Mesendoderm (in vitro differentiated cells): ENCODE results near the gene BCAS4.

Source experiments
- DNase-seq: peaks from one replicate; pipeline ENCODE4 v3.0.0; 2013
- H2AK5ac ChIP-seq: 2 replicates; pipeline ENCODE4 v1.6.1; 2013; ENCODE audit warnings: low read length, inconsistent platforms
- H2BK120ac ChIP-seq: 2 replicates; pipeline ENCODE4 v1.6.1; 2013; ENCODE audit warnings: low read depth, mild to moderate bottlenecking, low read length, moderate library complexity, mixed read lengths
- H2BK15ac ChIP-seq: replicated peaks from 2 replicates; pipeline ENCODE4 v1.6.1; 2013; ENCODE audit warnings: low read depth, mild to moderate bottlenecking, moderate library complexity
- H2BK5ac ChIP-seq: 2 replicates; pipeline ENCODE4 v1.6.1; 2013; ENCODE audit warnings: low read length, inconsistent platforms
- H3K18ac ChIP-seq: 2 replicates; pipeline ENCODE4 v1.6.1; 2013; ENCODE audit warnings: mild to moderate bottlenecking, low read length, mixed read lengths
- H3K23ac ChIP-seq: one replicate; pipeline ENCODE4 v1.6.1; 2013; ENCODE audit warnings: low read length
- H3K27ac ChIP-seq: 2 replicates; pipeline ENCODE4 v1.5.1; 2013; ENCODE audit warnings: low read depth, mild to moderate bottlenecking, inconsistent platforms, low read length, moderate library complexity
- H3K27me3 ChIP-seq: 2 replicates; pipeline ENCODE4 v1.6.1; 2013; ENCODE audit warnings: low read length, control low read depth, mild to moderate bottlenecking, inconsistent platforms; ENCODE audit not compliant: insufficient read depth, poor library complexity
- H3K36me3 ChIP-seq: 2 replicates; pipeline ENCODE4 v1.6.1; 2013; ENCODE audit warnings: low read length, inconsistent platforms; ENCODE audit not compliant: control insufficient read depth, insufficient read depth
- H3K4ac ChIP-seq: one replicate; pipeline ENCODE4 v1.6.1; 2013; ENCODE audit warnings: low read depth, mild to moderate bottlenecking, low read length, moderate library complexity
- H3K4me1 ChIP-seq: 2 replicates; pipeline ENCODE4 v1.6.1; 2013; ENCODE audit warnings: low read depth, low read length, inconsistent platforms; ENCODE audit not compliant: control insufficient read depth
- H3K4me2 ChIP-seq: 2 replicates; pipeline ENCODE4 v1.6.1; 2013; ENCODE audit warnings: low read length
- H3K4me3 ChIP-seq: 2 replicates; pipeline ENCODE4 v1.5.1; 2013; ENCODE audit warnings: mild to moderate bottlenecking, low read length
- H3K56ac ChIP-seq: one replicate; pipeline ENCODE4 v1.6.1; 2013; ENCODE audit warnings: low read length
- H3K79me1 ChIP-seq: 2 replicates; pipeline ENCODE4 v1.6.1; 2013; ENCODE audit warnings: low read length, inconsistent platforms
- H3K79me2 ChIP-seq: 2 replicates; pipeline ENCODE4 v1.6.1; 2013; ENCODE audit warnings: mild to moderate bottlenecking, low read length; ENCODE audit not compliant: control insufficient read depth, insufficient read depth
- H3K9ac ChIP-seq: 2 replicates; pipeline ENCODE4 v1.6.1; 2013; ENCODE audit warnings: low read length, inconsistent platforms
- H4K5ac ChIP-seq: one replicate; pipeline ENCODE4 v1.6.1; 2013; ENCODE audit warnings: low read length
- H4K8ac ChIP-seq: one replicate; pipeline ENCODE4 v1.6.1; 2013; ENCODE audit warnings: low read depth, mild to moderate bottlenecking, control low read depth, low read length, moderate library complexity
- WGBS: extraction: QIAGEN DNeasy Blood & Tissue Kit; methylation state at CpG from one replicate; pipeline ENCODE4 v1.1.7; 2013; ENCODE audit warnings: low lambda C conversion rate, missing lambda C conversion rate; ENCODE audit not compliant: insufficient coverage; ENCODE audit errors: extremely low coverage; 5-methylcytosine and 5-hydroxymethylcytosine counted together

The BCAS4 gene

DNA sequence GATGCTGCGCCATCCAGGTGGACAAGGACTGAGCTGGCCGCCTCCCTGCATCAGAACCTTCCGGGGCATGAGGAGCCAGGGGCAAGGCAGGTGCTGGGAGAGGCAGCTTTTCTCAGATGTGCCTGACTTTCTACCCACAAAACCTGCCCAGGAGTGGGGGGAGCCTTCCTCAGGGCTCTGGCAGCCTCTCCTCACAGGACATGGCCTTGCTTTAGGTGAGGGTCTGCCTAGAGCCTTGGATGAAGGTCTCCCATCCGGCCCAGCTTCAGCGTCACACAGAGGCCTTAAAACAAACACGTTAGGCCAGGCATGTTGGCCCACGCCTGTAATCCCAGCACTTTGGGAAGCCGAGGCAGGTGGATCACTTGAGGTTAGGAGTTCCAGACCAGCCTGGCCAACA is 7.4 kb downstream of the BCAS4 start:
- Histone ChIP-seq H3K23ac (no peak overlapping the region), H2BK120ac (no peak overlapping the region), H3K18ac (no peak overlapping the region), H2BK15ac (no peak overlapping the region), H2BK5ac (no peak overlapping the region), H3K79me1 (no peaks in the 10 kb centered on the region), H3K56ac (no peak overlapping the region), H2AK5ac (no peak overlapping the region), H3K4ac (no peak overlapping the region), H3K4me3 (no peak overlapping the region), H3K36me3 (no peaks in the 10 kb centered on the region), H4K8ac (no peak overlapping the region), H3K4me2 (no peak overlapping the region), H3K79me2 (no peaks in the 10 kb centered on the region), H3K4me1 (no peaks in the 10 kb centered on the region), H3K27me3 (no peaks in the 10 kb centered on the region), H4K5ac (no peak overlapping the region), H3K27ac (no peak overlapping the region), H3K9ac (no peak overlapping the region)
- no CpG with 5 or more reads among the region's 8 CpGs for WGBS
- DNase-seq, result no peak

GRCh38 chr20:50804437-50805348 is 9.8 kb downstream of the BCAS4 start:
- Histone ChIP-seq H3K4me1 (no peaks in the 10 kb centered on the region), H3K9ac (no peak overlapping the region), H4K8ac (no peak overlapping the region), H3K23ac (no peak overlapping the region), H3K4me3 (no peak overlapping the region), H3K4ac (no peak overlapping the region), H2AK5ac (no peak overlapping the region), H3K79me1 (no peaks in the 10 kb centered on the region), H3K56ac (no peak overlapping the region), H3K18ac (no peak overlapping the region), H2BK5ac (no peak overlapping the region), H3K36me3 (no peaks in the 10 kb centered on the region), H4K5ac (no peak overlapping the region), H3K79me2 (no peaks in the 10 kb centered on the region), H2BK120ac (no peak overlapping the region), H3K4me2 (no peak overlapping the region), H3K27ac (no peak overlapping the region), H2BK15ac (no peak overlapping the region), H3K27me3 (no peaks in the 10 kb centered on the region)
- WGBS, result no CpG with 5 or more reads among the region's 11 CpGs
- no peak for DNase-seq

DNA sequence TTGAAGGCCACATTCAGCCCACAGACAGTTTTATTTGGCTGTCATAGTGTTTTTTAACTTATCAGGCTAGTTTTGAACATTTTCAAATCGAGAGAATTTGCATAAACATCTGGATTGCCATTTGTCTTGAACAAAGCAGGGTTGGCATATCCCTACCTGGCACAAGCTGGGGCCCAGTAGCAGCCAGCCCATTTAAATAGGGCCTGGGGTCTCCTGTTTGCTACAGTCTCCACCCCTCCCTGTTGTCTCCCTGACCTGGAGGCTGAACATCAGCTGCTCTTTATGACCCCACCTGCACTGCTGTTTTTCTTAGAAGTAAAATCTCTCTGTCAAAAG is 10.5 kb downstream of the BCAS4 start:
- Histone ChIP-seq H3K4ac (no peak overlapping the region), H3K23ac (no peak overlapping the region), H3K18ac (no peak overlapping the region), H4K5ac (no peak overlapping the region), H3K79me1 (no peaks in the 10 kb centered on the region), H3K4me1 (no peaks in the 10 kb centered on the region), H3K4me3 (no peak overlapping the region), H2AK5ac (no peak overlapping the region), H2BK5ac (no peak overlapping the region), H3K56ac (no peak overlapping the region), H3K27me3 (no peaks in the 10 kb centered on the region), H2BK120ac (no peak overlapping the region), H3K36me3 (no peaks in the 10 kb centered on the region), H2BK15ac (no peak overlapping the region), H3K27ac (no peak overlapping the region), H4K8ac (no peak overlapping the region), H3K9ac (no peak overlapping the region), H3K4me2 (no peak overlapping the region), H3K79me2 (no peaks in the 10 kb centered on the region)
- no peak for DNase-seq
- no CpG with 5 or more reads among the region's 1 CpG for WGBS

DNA sequence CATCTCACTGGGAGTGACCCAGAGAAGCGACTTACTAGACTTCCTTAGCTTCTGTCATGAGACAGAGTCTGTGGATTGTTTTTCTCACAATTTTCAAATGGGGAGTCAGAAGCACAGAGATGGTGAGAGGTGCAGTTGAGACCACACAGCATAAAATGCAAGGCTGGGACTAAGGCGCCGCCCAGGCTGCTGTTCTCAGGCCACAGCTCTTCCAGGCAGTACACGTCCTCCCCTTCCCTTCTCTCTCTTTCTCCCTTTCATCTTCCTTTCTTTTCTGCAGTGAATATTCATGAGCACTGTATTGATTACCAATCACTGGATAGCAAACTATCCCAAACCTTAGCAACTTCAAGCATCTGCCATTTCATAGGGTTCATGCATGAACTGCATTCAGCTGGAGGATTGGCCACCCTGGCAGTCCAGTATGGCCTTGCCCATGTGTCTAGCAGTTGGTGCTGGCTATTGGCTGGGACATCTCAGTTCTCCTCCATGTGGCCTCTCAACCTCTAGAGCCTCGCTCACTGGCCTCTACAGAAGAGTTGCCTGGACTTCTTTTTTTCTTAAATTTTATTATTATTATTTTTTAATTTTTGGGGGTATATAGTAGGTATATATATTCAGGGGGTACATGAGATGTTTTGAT is 11.4 kb downstream of the BCAS4 start:
- no peaks in the 10 kb centered on the region for H3K79me2 ChIP-seq
- no peak for DNase-seq
- WGBS, result no CpG with 5 or more reads among the region's 5 CpGs
- no peak overlapping the region for H4K8ac ChIP-seq
- H3K56ac ChIP-seq, result no peak overlapping the region
- no peaks in the 10 kb centered on the region for H3K79me1 ChIP-seq
- no peak overlapping the region for H3K23ac ChIP-seq
- H3K36me3 ChIP-seq, result no peaks in the 10 kb centered on the region
- H2BK15ac ChIP-seq, result no peak overlapping the region
- H3K9ac ChIP-seq, result no peak overlapping the region
- H2BK5ac ChIP-seq, result no peak overlapping the region
- H3K4me1 ChIP-seq, result no peaks in the 10 kb centered on the region
- H2BK120ac ChIP-seq, result no peak overlapping the region
- no peak overlapping the region for H3K4me3 ChIP-seq
- no peak overlapping the region for H4K5ac ChIP-seq
- no peak overlapping the region for H2AK5ac ChIP-seq
- no peak overlapping the region for H3K18ac ChIP-seq
- H3K27me3 ChIP-seq, result no peaks in the 10 kb centered on the region
- H3K4me2 ChIP-seq, result no peak overlapping the region
- H3K4ac ChIP-seq, result no peak overlapping the region
- H3K27ac ChIP-seq, result no peak overlapping the region

DNA sequence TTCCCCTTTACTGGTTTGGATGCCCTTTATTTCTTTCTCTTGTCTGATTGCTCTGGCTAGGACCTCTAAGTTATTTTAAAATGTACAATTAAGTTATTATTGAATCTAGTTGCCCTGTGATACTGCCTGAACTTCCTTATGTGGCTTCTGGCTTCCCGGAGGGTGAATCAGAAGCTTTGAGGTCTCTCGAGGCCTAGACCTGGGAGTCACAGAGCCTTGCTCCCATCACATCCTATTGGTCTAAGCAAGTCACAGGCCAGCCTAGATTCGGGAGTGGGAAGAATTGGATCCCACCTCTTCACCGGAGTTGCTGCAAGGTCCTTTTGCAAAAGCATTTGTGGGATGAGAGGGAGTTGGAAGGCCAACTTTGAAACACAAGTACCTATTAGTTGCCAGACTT is 15.2 kb downstream of the BCAS4 start:
- H2AK5ac ChIP-seq, result no peak overlapping the region
- H3K18ac ChIP-seq, result no peak overlapping the region
- no peak overlapping the region for H3K4ac ChIP-seq
- H3K4me3 ChIP-seq, result no peak overlapping the region
- no peak overlapping the region for H3K56ac ChIP-seq
- H2BK5ac ChIP-seq, result no peak overlapping the region
- H2BK15ac ChIP-seq, result no peak overlapping the region
- no peaks in the 10 kb centered on the region for H3K4me1 ChIP-seq
- H3K9ac ChIP-seq, result no peak overlapping the region
- H3K79me1 ChIP-seq, result no peaks in the 10 kb centered on the region
- no peak overlapping the region for H3K27ac ChIP-seq
- no CpG with 5 or more reads among the region's 4 CpGs for WGBS
- no peak overlapping the region for H3K23ac ChIP-seq
- no peaks in the 10 kb centered on the region for H3K27me3 ChIP-seq
- H3K4me2 ChIP-seq, result no peak overlapping the region
- H4K8ac ChIP-seq, result no peak overlapping the region
- no peaks in the 10 kb centered on the region for H3K36me3 ChIP-seq
- H4K5ac ChIP-seq, result no peak overlapping the region
- no peak overlapping the region for H2BK120ac ChIP-seq
- no peak for DNase-seq
- H3K79me2 ChIP-seq, result no peaks in the 10 kb centered on the region
